Measurements from ENCODE around the gene KLC4.

Gene KLC4

DNA sequence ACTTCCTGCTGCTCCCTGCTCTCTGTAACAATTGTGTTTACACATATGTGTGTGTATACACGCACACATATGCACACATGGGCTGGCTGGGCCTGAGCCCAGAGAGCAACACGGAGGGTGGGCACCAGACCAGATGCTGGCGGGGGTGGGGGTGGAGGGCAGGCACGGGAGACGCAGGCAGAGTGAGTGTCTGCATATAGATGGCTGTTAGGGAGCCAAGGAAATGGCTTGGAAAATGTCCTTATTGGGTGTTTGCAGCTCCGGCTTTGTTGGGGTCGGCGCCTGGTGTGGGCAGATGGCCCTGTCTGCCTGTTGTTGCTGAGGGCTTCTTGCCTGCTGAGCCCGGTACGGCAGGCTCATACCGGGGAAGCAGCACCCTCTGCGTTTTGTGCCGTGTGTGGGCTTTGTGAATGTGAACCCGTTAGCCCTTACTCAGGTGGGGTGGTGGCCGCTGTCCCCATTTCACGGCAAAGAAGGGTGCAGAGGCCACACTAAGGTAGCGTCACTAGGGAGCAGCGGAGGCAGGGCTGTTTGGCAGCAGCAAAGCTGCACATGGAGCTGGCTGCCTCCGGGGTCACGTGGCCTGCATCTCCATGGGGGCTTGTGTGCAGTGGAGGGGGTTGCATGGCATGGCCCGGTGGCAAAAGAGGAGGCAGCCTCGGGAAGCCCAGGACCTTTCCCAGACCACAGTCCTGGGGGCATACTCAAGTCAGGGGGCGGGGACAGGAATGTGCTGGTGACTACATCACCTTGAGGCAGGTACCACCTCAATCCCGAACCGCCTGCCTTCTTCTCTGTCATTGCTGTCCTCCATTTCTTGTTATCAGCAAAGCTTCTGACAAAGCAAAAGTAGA, 64.3 kb downstream of the KLC4 start:
- Histone ChIP-seq H3K9ac (ENCODE audit: low read length) (no peak overlapping the region), H3K27me3 (ENCODE audit: control insufficient read depth, insufficient read depth, low read length) (no peaks in the 10 kb centered on the region), H3K4me3 (ENCODE audit: low read length) (no peak overlapping the region), H3K27ac (ENCODE audit: low read length) (no peak overlapping the region), H3K9me3 (ENCODE audit: control insufficient read depth, low read depth, low read length) (no peaks in the 10 kb centered on the region), H3K36me3 (ENCODE audit: control insufficient read depth, low read depth, low read length) (no peaks in the 10 kb centered on the region), H3K4me1 (ENCODE audit: control insufficient read depth, low read depth, low read length) (peaks cover 15% of the 10 kb centered on the region)

DNA sequence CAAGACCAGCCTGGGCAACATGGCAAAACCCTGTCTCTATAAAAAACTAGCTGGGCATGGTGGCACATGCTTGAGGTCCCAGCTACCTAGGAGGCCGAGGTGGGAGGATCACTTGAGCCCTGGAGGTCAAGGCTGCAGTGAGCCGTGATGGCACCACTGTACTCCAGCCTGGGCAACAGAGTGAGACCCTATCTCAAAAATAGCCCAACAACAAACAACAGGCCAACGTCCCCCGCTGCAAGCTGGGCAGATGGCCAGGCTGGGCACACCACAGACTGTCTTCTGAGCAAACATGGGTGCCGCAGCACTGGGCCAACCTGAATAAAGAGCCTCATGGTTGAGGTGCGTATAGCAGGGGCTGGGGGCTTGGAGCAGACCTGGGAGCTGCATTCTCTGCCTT, 65.0 kb downstream of the KLC4 start:
- Histone ChIP-seq H3K9me3 (ENCODE audit: control insufficient read depth, low read depth, low read length) (no peaks in the 10 kb centered on the region), H3K27me3 (ENCODE audit: control insufficient read depth, insufficient read depth, low read length) (no peaks in the 10 kb centered on the region), H3K4me3 (ENCODE audit: low read length) (no peak overlapping the region), H3K9ac (ENCODE audit: low read length) (no peak overlapping the region), H3K27ac (ENCODE audit: low read length) (no peak overlapping the region), H3K4me1 (ENCODE audit: control insufficient read depth, low read depth, low read length) (peaks cover 15% of the 10 kb centered on the region), H3K36me3 (ENCODE audit: control insufficient read depth, low read depth, low read length) (no peaks in the 10 kb centered on the region)
